ENCODE results near the gene GRM7. TPM values are rescaled to one million over a fixed set of nuclear protein-coding genes. Genes with fewer than 3 reads are reported as not detected.
A peak's percentile ranks its signal among the peaks of the same experiment; 100 is the strongest.

Gene GRM7
- polyA plus RNA-seq, 6 donors from 2014 or later: not detected

- no peaks in the 10 kb centered on the region for H3K4me1 Mint-ChIP-seq
- no peak for ATAC-seq (ENCODE audit: low read depth in 2 of 2)
- H3K27ac Mint-ChIP-seq: no peak overlapping the region
- H3K27me3 Mint-ChIP-seq: no peaks in the 10 kb centered on the region
- H3K36me3 Mint-ChIP-seq: no peaks in the 10 kb centered on the region
- H3K4me3 Mint-ChIP-seq: no peak overlapping the region
- peaks cover 3 to 40% (median 11%) of the 10 kb centered on the region in 7 donors for H3K9me3 Mint-ChIP-seq
- DNase-seq: no peak
These were observed 471.8 kb downstream of the GRM7 start for GRCh38 chr3:7332696-7333095.

DNA sequence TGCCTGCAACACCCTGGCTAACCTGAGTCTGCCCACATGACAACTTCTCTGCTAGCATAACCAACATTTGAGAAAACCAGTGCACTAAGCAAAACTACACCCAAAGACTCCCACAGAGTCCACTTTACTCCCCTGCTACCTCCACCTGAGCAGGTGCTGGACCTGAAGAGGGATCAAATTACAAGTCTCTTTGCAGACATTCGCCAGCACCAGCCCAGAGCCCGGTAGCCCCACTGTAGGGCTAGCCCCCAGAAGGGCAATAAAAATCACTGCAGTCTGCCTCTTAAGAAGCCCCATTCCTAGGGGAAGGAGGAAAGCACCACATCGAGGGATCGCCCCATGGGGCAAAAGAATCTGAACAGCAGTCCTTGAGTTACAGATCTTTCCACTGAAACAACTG, 472.2 kb downstream of the GRM7 start:
- H3K36me3 Mint-ChIP-seq: no peaks in the 10 kb centered on the region
- no peak overlapping the region for H3K27ac Mint-ChIP-seq
- no peak for ATAC-seq (ENCODE audit: low read depth in 2 of 2)
- no peak overlapping the region for H3K4me3 Mint-ChIP-seq
- no peaks in the 10 kb centered on the region for H3K27me3 Mint-ChIP-seq
- DNase-seq: no peak
- H3K9me3 Mint-ChIP-seq: peaks cover 3 to 40% (median 13%) of the 10 kb centered on the region in 7 donors
- no peaks in the 10 kb centered on the region for H3K4me1 Mint-ChIP-seq

GRCh38 chr3:7340795-7341194, 479.9 kb downstream of the GRM7 start:
- DNase-seq (no peak), ATAC-seq (ENCODE audit: low read depth in 2 of 2) (no peak)
- H3K27me3 Mint-ChIP-seq: no peaks in the 10 kb centered on the region
- no peak overlapping the region for H3K27ac Mint-ChIP-seq
- peaks cover 0 to 18% (median 10%) of the 10 kb centered on the region in 7 donors for H3K9me3 Mint-ChIP-seq
- no peaks in the 10 kb centered on the region for H3K36me3 Mint-ChIP-seq
- H3K4me3 Mint-ChIP-seq: no peak overlapping the region
- H3K4me1 Mint-ChIP-seq: no peaks in the 10 kb centered on the region

DNA sequence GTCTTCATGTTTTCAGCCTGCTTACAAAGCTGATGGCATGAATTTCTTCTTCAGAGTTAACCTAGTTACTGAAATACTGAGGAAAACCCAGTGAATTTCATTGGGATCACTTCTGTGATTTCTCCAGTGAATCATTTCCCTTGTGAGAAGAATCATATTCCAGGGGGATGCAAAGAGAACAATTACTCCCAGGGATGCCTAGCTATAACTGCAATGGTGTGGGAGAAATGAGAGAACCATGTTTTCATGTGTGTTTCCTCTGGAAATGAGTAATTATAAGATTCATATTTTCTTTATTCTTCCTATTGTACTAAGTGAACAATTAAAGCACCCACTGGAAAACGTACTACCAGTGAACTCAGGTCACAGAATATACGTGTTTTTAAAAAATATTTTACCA, 485.4 kb downstream of the GRM7 start:
- H3K27ac Mint-ChIP-seq: no peak overlapping the region
- H3K4me1 Mint-ChIP-seq: no peaks in the 10 kb centered on the region
- no peak for DNase-seq
- ATAC-seq (ENCODE audit: low read depth in 2 of 2): no peak
- no peaks in the 10 kb centered on the region for H3K27me3 Mint-ChIP-seq
- H3K4me3 Mint-ChIP-seq: no peak overlapping the region
- H3K9me3 Mint-ChIP-seq: peaks cover 0 to 20% (median 2%) of the 10 kb centered on the region in 7 donors
- H3K36me3 Mint-ChIP-seq: no peaks in the 10 kb centered on the region

DNA sequence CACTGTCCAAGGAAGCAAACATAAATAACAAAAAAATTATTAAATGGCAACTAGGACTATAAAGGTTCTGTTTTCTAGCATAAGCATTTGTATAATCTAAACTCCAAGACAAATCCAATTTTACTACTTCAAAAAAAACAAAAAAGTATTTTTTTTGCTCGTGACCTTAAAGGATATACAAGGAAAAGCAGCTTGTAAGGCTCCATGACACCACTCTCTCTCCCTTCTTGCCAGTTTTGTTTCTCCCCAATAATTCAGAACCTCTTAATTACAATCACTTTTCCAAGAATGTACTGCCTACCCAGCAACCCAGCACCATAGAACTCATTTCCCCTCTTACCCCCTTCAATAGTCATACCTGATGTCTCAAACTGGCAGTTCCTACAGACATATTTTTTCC, 496.2 kb downstream of the GRM7 start:
- DNase-seq (no peak), ATAC-seq (ENCODE audit: low read depth in 2 of 2) (no peak)
- Mint-ChIP-seq H3K27ac (no peak overlapping the region), H3K4me1 (no peaks in the 10 kb centered on the region), H3K4me3 (no peak overlapping the region), H3K9me3 (peaks cover 0 to 8% (median 0%) of the 10 kb centered on the region in 7 donors), H3K36me3 (no peaks in the 10 kb centered on the region), H3K27me3 (no peaks in the 10 kb centered on the region)

DNA sequence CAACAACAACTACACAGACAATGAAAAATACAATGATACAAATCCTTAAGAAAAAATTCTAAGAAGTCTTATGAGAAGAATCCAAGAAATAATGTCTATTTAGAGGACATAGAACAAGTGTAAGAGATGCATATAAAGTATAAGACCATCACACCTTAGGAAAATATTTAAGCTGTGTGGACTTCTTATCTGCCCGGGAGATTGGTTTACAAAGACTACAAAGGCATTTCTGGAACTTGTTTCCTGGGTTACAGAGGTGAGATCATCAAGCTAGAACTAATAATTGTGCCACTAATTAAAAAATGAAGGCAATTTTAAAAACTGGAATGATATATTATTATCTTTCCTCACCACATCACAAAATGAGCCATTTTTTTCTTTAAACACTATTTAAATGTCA, 507.1 kb downstream of the GRM7 start:
- Mint-ChIP-seq H3K27ac (no peak overlapping the region), H3K36me3 (no peaks in the 10 kb centered on the region), H3K27me3 (no peaks in the 10 kb centered on the region), H3K4me3 (no peak overlapping the region), H3K4me1 (no peaks in the 10 kb centered on the region), H3K9me3 (peaks cover 0 to 3% (median 0%) of the 10 kb centered on the region in 7 donors)
- DNase-seq (no peak), ATAC-seq (ENCODE audit: low read depth in 2 of 2) (no peak)

- Mint-ChIP-seq H3K27ac (no peak overlapping the region), H3K9me3 (peaks cover 0 to 3% (median 0%) of the 10 kb centered on the region in 7 donors), H3K4me3 (no peak overlapping the region), H3K36me3 (no peaks in the 10 kb centered on the region), H3K27me3 (no peaks in the 10 kb centered on the region), H3K4me1 (no peaks in the 10 kb centered on the region)
- ATAC-seq (ENCODE audit: low read depth in 2 of 2) (no peak), DNase-seq (no peak)
These were observed 507.7 kb downstream of the GRM7 start for GRCh38 chr3:7368597-7368996.

DNA sequence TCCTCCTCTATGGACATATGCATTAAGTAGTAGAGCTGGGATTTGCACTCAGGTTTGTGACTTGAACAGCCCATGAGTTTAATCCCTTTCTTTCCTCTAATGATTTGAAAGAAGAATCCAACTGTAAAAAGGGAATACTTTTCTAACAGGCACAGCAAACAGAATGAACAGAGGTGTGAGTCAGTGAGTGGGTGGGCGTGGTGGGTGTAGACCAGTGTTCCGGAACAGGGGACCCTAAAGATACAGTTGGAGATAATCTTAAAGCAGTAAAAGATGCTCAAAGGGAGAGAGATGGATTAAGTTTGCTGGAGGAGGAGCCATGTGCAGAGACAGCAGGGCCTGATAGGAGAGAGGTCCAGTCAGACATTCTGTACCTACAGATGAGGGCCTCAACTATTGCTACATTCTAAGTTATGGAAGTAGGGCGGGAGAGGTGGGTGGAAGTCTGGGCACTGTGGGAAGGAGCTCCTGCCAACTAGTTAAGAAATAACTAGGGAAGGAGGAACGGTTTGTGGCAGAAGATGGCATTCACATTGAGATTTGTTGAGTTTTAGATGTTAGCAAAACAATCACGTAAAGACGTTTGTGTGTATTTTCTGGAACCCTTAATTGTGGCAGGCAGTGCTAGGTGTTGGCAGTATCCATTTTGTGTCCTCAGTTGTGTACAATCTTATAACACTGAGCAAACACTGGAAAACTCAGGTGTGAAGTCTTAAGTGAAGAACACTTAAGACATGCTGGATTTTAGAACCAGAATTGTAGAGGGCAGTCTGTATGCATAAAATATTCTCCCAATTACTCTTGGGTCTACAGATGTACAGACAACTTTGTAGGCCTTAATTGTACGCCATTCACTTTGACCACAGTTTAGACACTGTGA, 511.0 kb downstream of the GRM7 start:
- ATAC-seq (ENCODE audit: low read depth in 2 of 2) (no peak), DNase-seq (no peak)
- no peaks in the 10 kb centered on the region for H3K36me3 Mint-ChIP-seq
- H3K9me3 Mint-ChIP-seq: peaks cover 0 to 6% (median 3%) of the 10 kb centered on the region in 7 donors
- H3K4me3 Mint-ChIP-seq: no peak overlapping the region
- H3K27ac Mint-ChIP-seq: no peak overlapping the region
- no peaks in the 10 kb centered on the region for H3K4me1 Mint-ChIP-seq
- no peaks in the 10 kb centered on the region for H3K27me3 Mint-ChIP-seq

DNA sequence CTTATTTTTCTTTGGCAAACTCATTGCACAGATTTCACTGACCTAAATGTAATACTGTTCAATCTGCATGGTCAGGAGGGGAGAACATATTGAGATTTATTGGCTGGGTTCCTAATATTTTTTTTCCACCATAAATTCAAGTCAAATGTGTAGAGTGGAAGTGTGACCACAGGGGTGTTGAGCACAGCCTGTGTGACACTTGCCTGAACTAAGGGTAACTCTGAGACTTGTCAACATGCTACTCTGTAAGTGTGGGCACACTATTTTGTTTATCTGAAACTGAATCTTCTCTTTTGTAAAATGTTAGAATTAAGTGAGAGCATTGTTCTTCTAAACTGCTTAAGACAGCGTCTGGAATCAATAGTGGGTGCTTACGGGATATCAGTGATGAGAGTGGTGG, 516.2 kb downstream of the GRM7 start:
- ATAC-seq (ENCODE audit: low read depth in 2 of 2) (no peak), DNase-seq (no peak)
- no peak overlapping the region for H3K27ac Mint-ChIP-seq
- H3K4me3 Mint-ChIP-seq: no peak overlapping the region
- H3K4me1 Mint-ChIP-seq: no peaks in the 10 kb centered on the region
- no peaks in the 10 kb centered on the region for H3K27me3 Mint-ChIP-seq
- H3K9me3 Mint-ChIP-seq: peaks cover 0 to 6% (median 0%) of the 10 kb centered on the region in 7 donors
- H3K36me3 Mint-ChIP-seq: no peaks in the 10 kb centered on the region

DNA sequence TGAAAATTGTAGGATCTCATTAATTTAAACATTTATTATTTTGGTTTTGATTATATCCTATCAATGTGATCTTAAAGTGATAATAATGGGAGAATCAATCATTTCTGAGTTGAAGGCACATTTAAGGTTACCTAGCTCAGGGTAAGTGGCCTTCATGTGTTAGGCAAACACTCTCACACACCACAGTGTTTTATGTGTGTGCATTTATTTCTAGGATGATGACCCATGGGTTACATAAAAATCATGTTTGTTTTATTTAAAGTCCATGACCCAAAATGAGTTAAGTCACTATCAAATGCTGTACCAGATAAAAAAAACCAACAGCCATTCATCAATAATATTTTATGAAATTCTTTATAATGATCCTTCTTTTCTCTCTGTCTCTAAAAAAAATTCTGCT, 520.8 kb downstream of the GRM7 start:
- no peak for ATAC-seq (ENCODE audit: low read depth in 2 of 2)
- no peak overlapping the region for H3K4me3 Mint-ChIP-seq
- no peak overlapping the region for H3K27ac Mint-ChIP-seq

GRCh38 chr3:7382293-7383010, 521.5 kb downstream of the GRM7 start:
- DNase-seq (no peak), ATAC-seq (ENCODE audit: low read depth in 2 of 2) (no peak)
- Mint-ChIP-seq H3K4me3 (no peak overlapping the region), H3K9me3 (peaks cover 0 to 4% (median 0%) of the 10 kb centered on the region in 7 donors), H3K27me3 (no peaks in the 10 kb centered on the region), H3K27ac (no peak overlapping the region), H3K36me3 (no peaks in the 10 kb centered on the region), H3K4me1 (no peaks in the 10 kb centered on the region)

More for the DNA sequence above, 520.8 kb downstream of the GRM7 start:
- no peaks in the 10 kb centered on the region for H3K4me1 Mint-ChIP-seq
- H3K27me3 Mint-ChIP-seq: no peaks in the 10 kb centered on the region
- peaks cover 0 to 2% (median 0%) of the 10 kb centered on the region in 7 donors for H3K9me3 Mint-ChIP-seq
- no peaks in the 10 kb centered on the region for H3K36me3 Mint-ChIP-seq
- no peak for DNase-seq

DNA sequence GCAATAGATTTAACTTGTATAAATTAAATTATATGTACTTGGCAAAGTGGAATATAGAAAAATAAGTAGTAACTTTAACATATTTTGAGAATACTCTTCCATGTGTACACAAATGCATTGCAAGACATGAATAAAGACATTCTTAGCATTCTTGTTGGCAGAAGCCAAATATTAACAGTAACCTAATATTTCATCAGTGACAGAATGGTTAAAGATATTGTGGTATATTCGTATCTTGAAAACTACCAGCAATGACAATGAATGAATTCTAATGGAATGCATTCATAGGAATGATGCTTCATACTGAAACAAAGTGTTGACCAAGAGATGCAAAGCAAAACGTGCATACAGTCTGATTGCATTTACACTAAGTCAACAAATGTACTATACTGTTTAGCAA, 524.7 kb downstream of the GRM7 start:
- no peak overlapping the region for H3K27ac Mint-ChIP-seq
- no peaks in the 10 kb centered on the region for H3K36me3 Mint-ChIP-seq
- peaks cover 0 to 8% (median 1%) of the 10 kb centered on the region in 7 donors for H3K9me3 Mint-ChIP-seq

GRCh38 chr3:7388026-7388425, 527.1 kb downstream of the GRM7 start:
- Mint-ChIP-seq H3K9me3 (peaks cover 0 to 13% (median 2%) of the 10 kb centered on the region in 7 donors), H3K27ac (no peak overlapping the region), H3K4me1 (no peaks in the 10 kb centered on the region), H3K4me3 (no peak overlapping the region), H3K27me3 (no peaks in the 10 kb centered on the region), H3K36me3 (no peaks in the 10 kb centered on the region)
- no peak for DNase-seq
- no peak for ATAC-seq (ENCODE audit: low read depth in 2 of 2)

More for the DNA sequence above, 524.7 kb downstream of the GRM7 start:
- H3K4me3 Mint-ChIP-seq: no peak overlapping the region
- H3K27me3 Mint-ChIP-seq: no peaks in the 10 kb centered on the region
- no peak for DNase-seq
- H3K4me1 Mint-ChIP-seq: no peaks in the 10 kb centered on the region
- ATAC-seq (ENCODE audit: low read depth in 2 of 2): no peak

GRCh38 chr3:7392206-7392605, 531.3 kb downstream of the GRM7 start:
- no peaks in the 10 kb centered on the region for H3K27me3 Mint-ChIP-seq
- peaks cover 0 to 10% (median 4%) of the 10 kb centered on the region in 7 donors for H3K9me3 Mint-ChIP-seq
- DNase-seq (no peak), ATAC-seq (ENCODE audit: low read depth in 2 of 2) (no peak)
- no peak overlapping the region for H3K27ac Mint-ChIP-seq
- H3K36me3 Mint-ChIP-seq: no peaks in the 10 kb centered on the region
- H3K4me3 Mint-ChIP-seq: peak overlapping the region in 1 of 8 donors; percentile 11
- no peaks in the 10 kb centered on the region for H3K4me1 Mint-ChIP-seq
